Activated T-cell treated with anti-CD3 and anti-CD28 coated beads, Interleukin-2, amount 50 U/mL, for 72 hours (primary cell): Measurements from ENCODE around the gene SEZ6L. TPM values are rescaled to one million over a fixed set of nuclear protein-coding genes. Genes with fewer than 3 reads are reported as not detected.

Experiments
- ATAC-seq, 2 donors: fragments of 150-1000 bp; cut with Tn5 transposase; replicated peaks in 1 of 2; 2 replicates each; pipeline ENCODE4 v1.10.0; 2021; ENCODE audit warnings: moderate library complexity in 2 of 2, mild to moderate bottlenecking in 1 of 2
- DNase-seq, 2 donors: peaks; one replicate each; pipeline ENCODE4 v3.0.0; 2021 to 2022; ENCODE audit warnings: mixed read lengths in 1 of 2
- H3K27ac Mint-ChIP-seq: one replicate; pipeline ENCODE4 v1.8.0; 2022; ENCODE audit warnings: mild to moderate bottlenecking, moderate library complexity, mixed read lengths
- H3K27me3 Mint-ChIP-seq: one replicate; pipeline ENCODE4 v1.8.0; 2022; ENCODE audit warnings: low read depth, mixed read lengths
- H3K36me3 Mint-ChIP-seq, 2 donors: one replicate each; pipeline ENCODE4 v1.8.0; 2022; ENCODE audit warnings: mixed read lengths in 2 of 2, mild to moderate bottlenecking in 1 of 2; ENCODE audit not compliant: insufficient read depth in 2 of 2
- H3K4me1 Mint-ChIP-seq: one replicate; pipeline ENCODE4 v1.8.0; 2022; ENCODE audit warnings: low read depth, mixed read lengths
- H3K4me3 Mint-ChIP-seq, 2 donors: one replicate each; pipeline ENCODE4 v1.8.0; 2022; ENCODE audit warnings: mild to moderate bottlenecking in 2 of 2, mixed read lengths in 2 of 2, moderate library complexity in 2 of 2
- H3K9me3 Mint-ChIP-seq, 2 donors: one replicate each; pipeline ENCODE4 v1.8.0; 2022; ENCODE audit warnings: mixed read lengths in 2 of 2
- total RNA-seq, 2 donors: library from RNA; stranded (reverse); gene quantifications; one replicate each; pipeline ENCODE4 v1.2.3, GENCODE V29; 2022

Gene SEZ6L
- total RNA-seq, 2 donors from 2014 or later: 0.05 TPM; not detected in 1

- peaks cover 13% of the 10 kb centered on the region for H3K4me1 Mint-ChIP-seq
- no peaks in the 10 kb centered on the region for H3K36me3 Mint-ChIP-seq
- no peak for DNase-seq
- H3K27ac Mint-ChIP-seq: no peak overlapping the region
- peaks cover 0 to 2% of the 10 kb centered on the region in 2 donors for H3K9me3 Mint-ChIP-seq
- H3K4me3 Mint-ChIP-seq: no peak overlapping the region
- H3K27me3 Mint-ChIP-seq: peaks cover 58% of the 10 kb centered on the region
- no peak for ATAC-seq
Measured at GRCh38 chr22:26374391-26375026, 205.2 kb downstream of the SEZ6L start.

- H3K4me1 Mint-ChIP-seq: peaks cover 13% of the 10 kb centered on the region
- ATAC-seq (no peak), DNase-seq (no peak)
- no peaks in the 10 kb centered on the region for H3K36me3 Mint-ChIP-seq
- H3K27ac Mint-ChIP-seq: no peak overlapping the region
- H3K27me3 Mint-ChIP-seq: peaks cover 60% of the 10 kb centered on the region
- peaks cover 0 to 5% of the 10 kb centered on the region in 2 donors for H3K9me3 Mint-ChIP-seq
- H3K4me3 Mint-ChIP-seq: peak overlapping the region; percentile 26 to 54
Measured at GRCh38 chr22:26377170-26377830, 208.0 kb downstream of the SEZ6L start.

- peaks cover 13% of the 10 kb centered on the region for H3K4me1 Mint-ChIP-seq
- no peak overlapping the region for H3K27ac Mint-ChIP-seq
- H3K9me3 Mint-ChIP-seq: peaks cover 0 to 5% of the 10 kb centered on the region in 2 donors
- DNase-seq: no peak
- no peaks in the 10 kb centered on the region for H3K36me3 Mint-ChIP-seq
- ATAC-seq: no peak
- peaks cover 64% of the 10 kb centered on the region for H3K27me3 Mint-ChIP-seq
- H3K4me3 Mint-ChIP-seq: no peak overlapping the region
Measured at GRCh38 chr22:26380072-26380830, 211.0 kb downstream of the SEZ6L start.

- H3K9me3 Mint-ChIP-seq: peaks cover 0 to 5% of the 10 kb centered on the region in 2 donors
- H3K27me3 Mint-ChIP-seq: peaks cover 48% of the 10 kb centered on the region
- no peak for DNase-seq
- no peaks in the 10 kb centered on the region for H3K36me3 Mint-ChIP-seq
- peaks cover under 1% of the 10 kb centered on the region for H3K4me1 Mint-ChIP-seq
- H3K27ac Mint-ChIP-seq: no peak overlapping the region
- ATAC-seq: no peak
- no peak overlapping the region for H3K4me3 Mint-ChIP-seq
Measured at GRCh38 chr22:26382782-26383181, 213.5 kb downstream of the SEZ6L start.

GRCh38 chr22:26383968-26384556 is 214.8 kb downstream of the SEZ6L start:
- H3K36me3 Mint-ChIP-seq: no peaks in the 10 kb centered on the region
- no peak overlapping the region for H3K4me3 Mint-ChIP-seq
- DNase-seq: no peak
- no peak overlapping the region for H3K27ac Mint-ChIP-seq
- peaks cover 0 to 5% of the 10 kb centered on the region in 2 donors for H3K9me3 Mint-ChIP-seq
- ATAC-seq: no peak
- peaks cover 42% of the 10 kb centered on the region for H3K27me3 Mint-ChIP-seq
- no peaks in the 10 kb centered on the region for H3K4me1 Mint-ChIP-seq

GRCh38 chr22:26385164-26385563 is 215.9 kb downstream of the SEZ6L start:
- Mint-ChIP-seq H3K36me3 (no peaks in the 10 kb centered on the region), H3K4me1 (no peaks in the 10 kb centered on the region), H3K4me3 (no peak overlapping the region), H3K9me3 (no peaks in the 10 kb centered on the region), H3K27ac (no peak overlapping the region), H3K27me3 (peaks cover 34% of the 10 kb centered on the region)
- DNase-seq (no peak), ATAC-seq (no peak)

- H3K4me3 Mint-ChIP-seq: no peak overlapping the region
- ATAC-seq (no peak), DNase-seq (no peak)
- no peak overlapping the region for H3K27ac Mint-ChIP-seq
- no peaks in the 10 kb centered on the region for H3K36me3 Mint-ChIP-seq
- no peaks in the 10 kb centered on the region for H3K9me3 Mint-ChIP-seq
- no peaks in the 10 kb centered on the region for H3K4me1 Mint-ChIP-seq
- peaks cover 23% of the 10 kb centered on the region for H3K27me3 Mint-ChIP-seq
Measured at GRCh38 chr22:26389125-26389524, 219.9 kb downstream of the SEZ6L start.

- H3K9me3 Mint-ChIP-seq: no peaks in the 10 kb centered on the region
- no peak for ATAC-seq
- no peak overlapping the region for H3K4me3 Mint-ChIP-seq
Measured at GRCh38 chr22:26391091-26391490, 221.8 kb downstream of the SEZ6L start.

GRCh38 chr22:26391623-26392022 is 222.4 kb downstream of the SEZ6L start:
- Mint-ChIP-seq H3K9me3 (no peaks in the 10 kb centered on the region), H3K27me3 (peaks cover 15% of the 10 kb centered on the region), H3K36me3 (no peaks in the 10 kb centered on the region), H3K4me1 (no peaks in the 10 kb centered on the region), H3K4me3 (no peak overlapping the region), H3K27ac (no peak overlapping the region)
- ATAC-seq (no peak), DNase-seq (no peak)

More at GRCh38 chr22:26391091-26391490, 221.8 kb downstream of the SEZ6L start:
- DNase-seq: no peak
- H3K27me3 Mint-ChIP-seq: peaks cover 15% of the 10 kb centered on the region
- H3K36me3 Mint-ChIP-seq: no peaks in the 10 kb centered on the region
- no peak overlapping the region for H3K27ac Mint-ChIP-seq
- no peaks in the 10 kb centered on the region for H3K4me1 Mint-ChIP-seq

GRCh38 chr22:26393929-26394328 is 224.7 kb downstream of the SEZ6L start:
- Mint-ChIP-seq H3K27ac (no peak overlapping the region), H3K4me1 (no peaks in the 10 kb centered on the region), H3K4me3 (no peak overlapping the region), H3K9me3 (no peaks in the 10 kb centered on the region), H3K36me3 (no peaks in the 10 kb centered on the region), H3K27me3 (peaks cover 15% of the 10 kb centered on the region)
- DNase-seq (no peak), ATAC-seq (no peak)

- ATAC-seq: no peak
- DNase-seq: no peak
- no peak overlapping the region for H3K4me3 Mint-ChIP-seq
- peaks cover 15% of the 10 kb centered on the region for H3K27me3 Mint-ChIP-seq
- H3K4me1 Mint-ChIP-seq: no peaks in the 10 kb centered on the region
- no peak overlapping the region for H3K27ac Mint-ChIP-seq
- H3K36me3 Mint-ChIP-seq: no peaks in the 10 kb centered on the region
- no peaks in the 10 kb centered on the region for H3K9me3 Mint-ChIP-seq
Measured at GRCh38 chr22:26394777-26395176, 225.5 kb downstream of the SEZ6L start.

- Mint-ChIP-seq H3K27me3 (peaks cover 8% of the 10 kb centered on the region), H3K4me1 (no peaks in the 10 kb centered on the region), H3K36me3 (no peaks in the 10 kb centered on the region), H3K4me3 (no peak overlapping the region), H3K9me3 (no peaks in the 10 kb centered on the region), H3K27ac (no peak overlapping the region)
- ATAC-seq (no peak), DNase-seq (no peak)
Measured at GRCh38 chr22:26395926-26396325, 226.7 kb downstream of the SEZ6L start.

GRCh38 chr22:26398741-26399153 is 229.5 kb downstream of the SEZ6L start:
- Mint-ChIP-seq H3K27me3 (peaks cover 11% of the 10 kb centered on the region), H3K36me3 (no peaks in the 10 kb centered on the region), H3K4me3 (no peak overlapping the region), H3K27ac (no peak overlapping the region), H3K4me1 (peaks cover 10% of the 10 kb centered on the region), H3K9me3 (no peaks in the 10 kb centered on the region)
- ATAC-seq (peak; percentile 75 to 80), DNase-seq (peak; percentile 48 to 58)
